Neural cell (in vitro differentiated cells): ENCODE measurements around the gene SPRY4. TPM values are rescaled to one million over a fixed set of nuclear protein-coding genes. Genes with fewer than 3 reads are reported as not detected.

Experiments used
- H2AFZ ChIP-seq: fragments of 200-600, 300-800 bp; sonication (generic), shearing (Covaris generic); 2 replicates; pipeline ENCODE4 v1.6.0; 2014; ENCODE audit warnings: low read depth, mild to moderate bottlenecking, antibody characterized with exemption, low read length, moderate library complexity
- H3F3A ChIP-seq: fragments of 200-600 bp; shearing (Covaris generic); 2 replicates; pipeline ENCODE4 v1.6.1; 2016; ENCODE audit warnings: mild to moderate bottlenecking, moderate library complexity, mixed read lengths, antibody characterized with exemption, low read length; ENCODE audit not compliant: insufficient read depth, poor library complexity, severe bottlenecking
- H3K27ac ChIP-seq: fragments of 200-600, 300-800 bp; sonication (generic), shearing (Covaris generic); 2 replicates; pipeline ENCODE4 v1.5.1; 2014; ENCODE audit warnings: mild to moderate bottlenecking, low read length, moderate library complexity
- H3K27me3 ChIP-seq: fragments of 300-800, 200-600 bp; sonication (generic), shearing (Covaris generic); 2 replicates; pipeline ENCODE4 v1.6.0; 2014; ENCODE audit warnings: mild to moderate bottlenecking, low read depth, low read length, moderate library complexity; ENCODE audit not compliant: insufficient read depth
- H3K36me3 ChIP-seq: fragments of 300-800, 200-600 bp; sonication (generic), shearing (Covaris generic); 2 replicates; pipeline ENCODE4 v1.5.1; 2014; ENCODE audit warnings: mild to moderate bottlenecking, antibody characterized with exemption, low read length, moderate library complexity; ENCODE audit not compliant: insufficient read depth
- H3K4me2 ChIP-seq: fragments of 300-800, 200-600 bp; sonication (generic), shearing (Covaris generic); 2 replicates; pipeline ENCODE4 v1.6.0; 2014; ENCODE audit warnings: mild to moderate bottlenecking, low read length
- H3K4me3 ChIP-seq: fragments of 300-800, 200-600 bp; sonication (generic), shearing (Covaris generic); 2 replicates; pipeline ENCODE4 v1.5.1; 2014; ENCODE audit warnings: mild to moderate bottlenecking, low read length, moderate library complexity
- H3K79me2 ChIP-seq: fragments of 200-600 bp; shearing (Covaris generic); replicated peaks from 2 replicates; pipeline ENCODE4 v1.6.0; 2014; ENCODE audit warnings: mild to moderate bottlenecking, low read length, moderate library complexity; ENCODE audit not compliant: insufficient read depth
- H3K9ac ChIP-seq: fragments of 300-800, 200-600 bp; sonication (generic), shearing (Covaris generic); 2 replicates; pipeline ENCODE4 v1.6.1; 2016; ENCODE audit warnings: mild to moderate bottlenecking, low read length, mixed read lengths
- H3K9me2 ChIP-seq: fragments of 200-600 bp; shearing (Covaris generic); 2 replicates; pipeline ENCODE4 v1.6.1; 2016; ENCODE audit warnings: mild to moderate bottlenecking, low read length, mixed read lengths; ENCODE audit not compliant: insufficient read depth
- H3K9me3 ChIP-seq: fragments of 200-600, 300-800 bp; sonication (generic), shearing (Covaris generic); 2 replicates; pipeline ENCODE4 v1.6.1; 2016; ENCODE audit warnings: mild to moderate bottlenecking, mixed run types, low read length, moderate library complexity, mixed read lengths
- H4K20me1 ChIP-seq: fragments of 200-600 bp; shearing (Covaris generic); 2 replicates; pipeline ENCODE4 v1.6.1; 2016; ENCODE audit warnings: mild to moderate bottlenecking, mixed run types; ENCODE audit not compliant: insufficient read depth
- CTCF ChIP-seq: fragments of 450-650 bp; IDR thresholded peaks from 2 replicates; pipeline ENCODE4 v1.5.1; 2014; ENCODE audit warnings: antibody characterized with exemption, mild to moderate bottlenecking, moderate library complexity; ENCODE audit not compliant: poor library complexity, severe bottlenecking
- EP300 ChIP-seq: fragments of 450-650 bp; conservative IDR thresholded peaks from 2 replicates; pipeline ENCODE4 v1.6.1; 2014; ENCODE audit warnings: antibody characterized with exemption, mild to moderate bottlenecking, moderate library complexity; ENCODE audit not compliant: poor library complexity, severe bottlenecking
- EZH2 ChIP-seq: fragments of 200-600, 300-800 bp; shearing (Covaris generic), sonication (generic); IDR thresholded peaks from 2 replicates; pipeline ENCODE4 v1.6.1; 2014; ENCODE audit warnings: antibody characterized with exemption, low read length, borderline replicate concordance, mild to moderate bottlenecking; ENCODE audit not compliant: insufficient read depth, poor library complexity, severe bottlenecking
- MXI1 ChIP-seq: fragments of 450-650 bp; conservative IDR thresholded peaks from 2 replicates; pipeline ENCODE4 v1.6.1; 2014; ENCODE audit warnings: antibody characterized with exemption, mild to moderate bottlenecking; ENCODE audit not compliant: poor library complexity, severe bottlenecking
- POLR2AphosphoS5 ChIP-seq: IDR thresholded peaks from 2 replicates; pipeline ENCODE4 v1.6.1; 2012
- RAD21 ChIP-seq: fragments of 450-650 bp; conservative IDR thresholded peaks from 2 replicates; pipeline ENCODE4 v1.6.1; 2014; ENCODE audit warnings: antibody characterized with exemption, mild to moderate bottlenecking, moderate library complexity
- REST ChIP-seq: IDR thresholded peaks from 2 replicates; pipeline ENCODE4 v1.6.1; 2012; ENCODE audit warnings: borderline replicate concordance
- SMC3 ChIP-seq: fragments of 450-650 bp; conservative IDR thresholded peaks from 2 replicates; pipeline ENCODE4 v1.6.1; 2014; ENCODE audit warnings: antibody characterized with exemption, mild to moderate bottlenecking, moderate library complexity; ENCODE audit not compliant: poor library complexity
- TAF1 ChIP-seq: IDR thresholded peaks from 2 replicates; pipeline ENCODE4 v1.6.1; 2012; ENCODE audit warnings: low read depth
- polyA plus RNA-seq: library from polyadenylated mRNA; depleted of rRNA; stranded (reverse); fragments of >200 nt; gene quantifications from 2 replicates; pipeline ENCODE4 v1.2.3, GENCODE V29; 2014

The SPRY4 gene
- polyA plus RNA-seq, 1 donor from 2014 or later, result 0.47 TPM

- H4K20me1 ChIP-seq, result no peaks in the 10 kb centered on the region
- TF ChIP-seq EZH2 (no peak), POLR2AphosphoS5 (no peak), RAD21 (no peak), TAF1 (no peak), SMC3 (no peak), REST (no peak), EP300 (no peak), MXI1 (no peak), CTCF (no peak)
- H3K9me2 ChIP-seq, result no peaks in the 10 kb centered on the region
- H3F3A ChIP-seq, result no peaks in the 10 kb centered on the region
- H3K9me3 ChIP-seq, result no peaks in the 10 kb centered on the region
- H3K4me2 ChIP-seq, result no peak overlapping the region
- H3K27me3 ChIP-seq, result no peaks in the 10 kb centered on the region
- no peaks in the 10 kb centered on the region for H3K36me3 ChIP-seq
- H3K79me2 ChIP-seq, result no peaks in the 10 kb centered on the region
- no peak overlapping the region for H3K4me3 ChIP-seq
- no peak overlapping the region for H3K9ac ChIP-seq
- no peak overlapping the region for H3K27ac ChIP-seq
- no peak overlapping the region for H2AFZ ChIP-seq
These were observed 14.0 kb downstream of the SPRY4 start for GRCh38 chr5:142310803-142311202.

DNA sequence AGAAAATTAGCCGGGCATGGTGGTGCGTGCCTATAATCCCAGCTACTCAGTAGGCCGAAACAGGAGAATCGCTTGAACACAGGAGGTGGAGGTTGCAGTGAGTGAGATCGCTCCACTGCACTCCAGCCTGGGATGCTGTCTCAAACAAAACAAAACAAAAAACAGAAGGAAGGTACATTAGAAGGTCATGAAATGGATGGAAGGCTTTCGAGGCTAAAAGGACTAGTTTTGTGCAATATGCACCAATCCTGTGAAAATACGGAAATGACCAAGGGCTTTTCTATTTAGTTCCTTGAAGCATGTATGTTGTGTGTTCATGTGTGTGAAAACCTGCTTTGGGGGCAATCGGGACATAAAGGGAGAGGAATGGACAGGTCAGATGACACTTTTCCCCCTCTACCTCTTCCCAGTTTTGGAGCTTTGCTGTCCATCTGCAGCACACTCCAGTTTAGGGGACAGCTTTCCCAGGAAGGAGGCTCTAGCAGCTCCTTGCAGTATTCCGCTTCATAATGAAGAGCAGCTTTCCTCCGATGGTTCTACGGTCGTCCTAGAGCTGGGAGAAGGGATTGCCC lies 15.0 kb downstream of the SPRY4 start:
- no peak overlapping the region for H3K27ac ChIP-seq
- H3K79me2 ChIP-seq, result no peaks in the 10 kb centered on the region
- no peaks in the 10 kb centered on the region for H3K9me2 ChIP-seq
- no peaks in the 10 kb centered on the region for H4K20me1 ChIP-seq
- H3K4me2 ChIP-seq, result no peak overlapping the region
- H3K36me3 ChIP-seq, result no peaks in the 10 kb centered on the region
- no peaks in the 10 kb centered on the region for H3F3A ChIP-seq
- no peak overlapping the region for H3K9ac ChIP-seq
- H3K4me3 ChIP-seq, result no peak overlapping the region
- H3K27me3 ChIP-seq, result no peaks in the 10 kb centered on the region
- TF ChIP-seq RAD21 (no peak), SMC3 (no peak), MXI1 (no peak), POLR2AphosphoS5 (no peak)
- no peak overlapping the region for H2AFZ ChIP-seq
- H3K9me3 ChIP-seq, result no peaks in the 10 kb centered on the region

GRCh38 chr5:142308358-142308757 lies 16.5 kb downstream of the SPRY4 start:
- Histone ChIP-seq H3K27ac (no peak overlapping the region), H3F3A (no peaks in the 10 kb centered on the region), H2AFZ (no peak overlapping the region), H3K27me3 (no peaks in the 10 kb centered on the region), H3K9ac (no peak overlapping the region), H4K20me1 (no peaks in the 10 kb centered on the region), H3K9me2 (no peaks in the 10 kb centered on the region), H3K36me3 (no peaks in the 10 kb centered on the region), H3K9me3 (no peaks in the 10 kb centered on the region), H3K79me2 (no peaks in the 10 kb centered on the region), H3K4me3 (no peak overlapping the region), H3K4me2 (no peak overlapping the region)
- TF ChIP-seq REST (no peak), EZH2 (no peak), MXI1 (no peak), POLR2AphosphoS5 (no peak), TAF1 (no peak), SMC3 (no peak), CTCF (no peak), EP300 (no peak), RAD21 (no peak)
